ENCODE results near the gene OCEL1.
"Not testable (repeated sequence)": the region's sequence is repeated elsewhere in the genome, so short reads cannot be mapped to it uniquely, and the experiment has no call there.

Gene OCEL1, protein sequence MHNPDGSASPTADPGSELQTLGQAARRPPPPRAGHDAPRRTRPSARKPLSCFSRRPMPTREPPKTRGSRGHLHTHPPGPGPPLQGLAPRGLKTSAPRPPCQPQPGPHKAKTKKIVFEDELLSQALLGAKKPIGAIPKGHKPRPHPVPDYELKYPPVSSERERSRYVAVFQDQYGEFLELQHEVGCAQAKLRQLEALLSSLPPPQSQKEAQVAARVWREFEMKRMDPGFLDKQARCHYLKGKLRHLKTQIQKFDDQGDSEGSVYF

DNA sequence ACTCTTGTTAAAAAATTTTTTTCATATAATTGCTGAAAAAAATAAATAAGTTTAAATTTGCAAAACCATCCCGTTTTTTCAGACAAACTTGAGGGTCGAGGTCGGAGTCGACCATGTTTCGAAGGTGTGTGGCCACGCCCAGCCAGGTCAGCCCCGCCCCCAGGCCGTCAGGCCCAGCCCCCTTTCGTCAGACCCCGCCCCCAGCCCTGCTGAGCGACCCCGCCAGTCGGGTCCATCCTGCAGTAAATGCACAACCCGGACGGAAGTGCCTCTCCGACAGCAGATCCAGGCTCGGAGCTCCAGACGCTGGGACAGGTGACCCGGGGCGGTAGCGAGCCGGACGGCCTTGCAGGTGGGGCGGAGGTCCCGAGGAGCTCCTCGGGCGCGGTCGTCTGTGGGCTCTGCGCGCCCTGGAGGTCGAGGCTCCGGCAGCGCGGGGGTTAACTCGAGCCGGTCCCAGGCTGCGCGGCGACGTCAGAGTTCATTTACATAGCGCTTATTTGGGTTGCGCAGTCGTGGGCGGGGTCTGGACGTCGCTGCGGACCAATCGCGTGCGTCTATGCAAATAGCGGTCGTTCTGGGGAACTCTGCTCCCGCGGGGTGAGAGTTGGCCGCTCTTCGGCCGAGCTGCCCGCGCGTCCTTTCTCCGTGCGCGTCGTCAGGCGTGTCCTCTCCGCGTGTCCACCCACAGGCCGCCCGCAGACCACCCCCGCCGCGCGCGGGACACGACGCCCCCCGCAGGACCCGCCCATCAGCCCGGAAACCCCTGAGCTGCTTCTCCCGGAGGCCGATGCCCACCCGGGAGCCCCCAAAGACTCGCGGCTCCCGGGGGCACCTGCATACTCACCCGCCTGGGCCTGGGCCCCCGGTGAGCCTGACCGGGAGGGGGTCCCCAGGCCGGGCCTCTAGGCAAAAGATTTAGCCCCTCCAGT lies at the start of gene OCEL1:
Gene OCEL1 (plus strand): TSS at position 225 of the 932 bp plus-strand sequence. CDS start 22 bp downstream, at position 247.
- H3K4me3 ChIP-seq (ENCODE audit: low read depth, low read length) = peak within 1 kb of the TSS; percentile 79
- H3K27me3 ChIP-seq (ENCODE audit: control insufficient read depth, insufficient read depth, low read length) = no peaks in the 10 kb centered on the region
- peaks cover 6% of the 10 kb centered on the region for H3K4me1 ChIP-seq (ENCODE audit: control insufficient read depth, insufficient read depth, low read length)
- no peaks in the 10 kb centered on the region for H3K36me3 ChIP-seq (ENCODE audit: control insufficient read depth, insufficient read depth, low read length)
- H3K9ac ChIP-seq (ENCODE audit: low read depth, low read length) = peak within 1 kb of the TSS; percentile 85
- no peaks in the 10 kb centered on the region for H3K9me3 ChIP-seq (ENCODE audit: control insufficient read depth, insufficient read depth, low read length)

DNA sequence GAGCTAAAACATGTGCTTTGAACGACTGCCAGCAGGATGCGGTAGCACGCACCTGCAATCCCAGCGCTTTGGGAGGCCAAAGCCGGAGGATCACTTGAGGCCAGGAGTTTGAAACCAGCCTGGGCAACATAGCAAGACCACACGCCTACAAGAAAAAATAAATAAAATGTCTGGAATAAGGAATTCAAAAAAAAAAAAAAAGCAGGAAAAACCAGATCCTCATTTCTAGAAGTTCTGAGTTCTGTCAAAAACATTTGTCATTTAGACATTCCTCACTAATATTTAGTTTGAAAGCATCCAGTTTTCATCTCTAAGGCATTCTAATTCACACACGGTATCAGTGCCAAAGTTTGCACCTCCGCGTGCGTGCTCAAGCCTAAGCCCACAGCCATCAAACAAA lies 47.7 kb upstream of the OCEL1 start:
- Histone ChIP-seq H3K27me3 (ENCODE audit: control insufficient read depth, insufficient read depth, low read length) (no peaks in the 10 kb centered on the region), H3K36me3 (ENCODE audit: control insufficient read depth, insufficient read depth, low read length) (peaks cover 18% of the 10 kb centered on the region), H3K9ac (ENCODE audit: low read depth, low read length) (no peak overlapping the region), H3K4me3 (ENCODE audit: low read depth, low read length) (no peak overlapping the region), H3K4me1 (ENCODE audit: control insufficient read depth, insufficient read depth, low read length) (no peaks in the 10 kb centered on the region), H3K9me3 (ENCODE audit: control insufficient read depth, insufficient read depth, low read length) (no peaks in the 10 kb centered on the region)

DNA sequence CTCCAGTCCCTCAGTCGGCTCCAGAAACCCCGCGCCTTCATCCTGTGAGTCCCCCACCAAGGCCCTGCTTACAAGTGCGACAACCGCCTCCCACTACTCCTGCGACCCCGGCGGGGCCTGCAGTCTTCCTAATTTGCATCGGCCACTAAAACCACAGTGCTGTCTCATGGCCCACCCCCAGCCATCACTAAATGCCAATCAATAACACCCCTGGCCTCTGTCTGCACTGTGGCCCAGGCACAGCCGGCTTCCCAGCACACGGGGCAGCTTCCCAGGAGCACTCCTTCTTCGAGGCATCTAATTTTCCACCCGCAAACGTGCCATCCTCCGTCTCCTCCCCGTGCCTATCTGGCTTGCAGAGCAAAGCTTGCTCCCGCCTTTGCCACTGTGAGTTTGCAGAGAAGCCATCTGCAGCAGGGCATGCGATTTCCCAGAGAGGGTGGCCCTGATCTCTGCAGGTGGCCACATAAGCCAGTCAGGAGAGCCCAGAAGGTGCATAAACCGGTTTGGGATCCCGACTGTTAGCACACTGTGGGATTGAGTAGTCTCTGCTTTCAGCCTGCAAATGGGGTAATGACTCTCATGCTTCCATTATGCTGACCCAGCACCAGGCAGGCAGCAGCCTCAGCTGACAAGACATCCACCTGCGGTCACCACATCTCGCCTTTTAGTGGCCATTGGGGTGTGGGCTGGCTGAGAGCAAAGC lies 44.9 kb upstream of the OCEL1 start:
- Histone ChIP-seq H3K9me3 (ENCODE audit: control insufficient read depth, insufficient read depth, low read length) (no peaks in the 10 kb centered on the region), H3K4me1 (ENCODE audit: control insufficient read depth, insufficient read depth, low read length) (no peaks in the 10 kb centered on the region), H3K9ac (ENCODE audit: low read depth, low read length) (peak overlapping the region; percentile 54), H3K36me3 (ENCODE audit: control insufficient read depth, insufficient read depth, low read length) (peaks cover 18% of the 10 kb centered on the region), H3K4me3 (ENCODE audit: low read depth, low read length) (peak overlapping the region; percentile 3), H3K27me3 (ENCODE audit: control insufficient read depth, insufficient read depth, low read length) (no peaks in the 10 kb centered on the region)

- Histone ChIP-seq H3K9ac (ENCODE audit: low read depth, low read length) (no peak overlapping the region), H3K9me3 (ENCODE audit: control insufficient read depth, insufficient read depth, low read length) (no peaks in the 10 kb centered on the region), H3K36me3 (ENCODE audit: control insufficient read depth, insufficient read depth, low read length) (peaks cover 18% of the 10 kb centered on the region), H3K4me1 (ENCODE audit: control insufficient read depth, insufficient read depth, low read length) (no peaks in the 10 kb centered on the region), H3K27me3 (ENCODE audit: control insufficient read depth, insufficient read depth, low read length) (no peaks in the 10 kb centered on the region), H3K4me3 (ENCODE audit: low read depth, low read length) (no peak overlapping the region)
Measured at GRCh38 chr19:17183271-17183761, 42.7 kb upstream of the OCEL1 start.

GRCh38 chr19:17183858-17184321 lies 42.1 kb upstream of the OCEL1 start:
- Histone ChIP-seq H3K4me3 (ENCODE audit: low read depth, low read length) (no peak overlapping the region), H3K9ac (ENCODE audit: low read depth, low read length) (no peak overlapping the region), H3K9me3 (ENCODE audit: control insufficient read depth, insufficient read depth, low read length) (no peaks in the 10 kb centered on the region), H3K36me3 (ENCODE audit: control insufficient read depth, insufficient read depth, low read length) (peaks cover 18% of the 10 kb centered on the region), H3K27me3 (ENCODE audit: control insufficient read depth, insufficient read depth, low read length) (no peaks in the 10 kb centered on the region), H3K4me1 (ENCODE audit: control insufficient read depth, insufficient read depth, low read length) (no peaks in the 10 kb centered on the region)

DNA sequence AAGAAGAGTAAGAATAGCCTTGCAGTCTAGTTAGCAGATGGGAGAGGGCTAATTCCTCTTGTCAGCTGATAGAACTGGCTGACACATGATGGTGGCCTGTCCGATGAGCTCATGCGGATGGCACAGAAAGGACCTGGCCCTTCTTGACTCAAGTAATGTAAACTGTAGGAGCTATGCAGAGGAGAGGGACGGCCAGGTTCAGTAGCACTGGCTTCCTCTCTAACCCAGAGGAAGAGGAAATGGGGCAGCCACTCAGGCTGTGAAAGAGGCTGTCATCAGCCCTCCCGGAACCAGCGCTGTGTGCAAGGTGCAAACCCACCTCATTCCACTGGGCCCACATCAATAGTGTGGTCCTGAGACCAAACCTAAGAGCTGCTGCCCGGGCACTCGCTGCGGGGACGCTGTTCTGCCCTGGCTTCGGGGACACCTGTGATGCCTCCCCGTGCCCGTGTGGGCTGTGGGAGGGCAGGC lies 41.6 kb upstream of the OCEL1 start:
- Histone ChIP-seq H3K9ac (ENCODE audit: low read depth, low read length) (no peak overlapping the region), H3K4me3 (ENCODE audit: low read depth, low read length) (no peak overlapping the region), H3K27me3 (ENCODE audit: control insufficient read depth, insufficient read depth, low read length) (no peaks in the 10 kb centered on the region), H3K4me1 (ENCODE audit: control insufficient read depth, insufficient read depth, low read length) (no peaks in the 10 kb centered on the region), H3K36me3 (ENCODE audit: control insufficient read depth, insufficient read depth, low read length) (peaks cover 21% of the 10 kb centered on the region), H3K9me3 (ENCODE audit: control insufficient read depth, insufficient read depth, low read length) (no peaks in the 10 kb centered on the region)

DNA sequence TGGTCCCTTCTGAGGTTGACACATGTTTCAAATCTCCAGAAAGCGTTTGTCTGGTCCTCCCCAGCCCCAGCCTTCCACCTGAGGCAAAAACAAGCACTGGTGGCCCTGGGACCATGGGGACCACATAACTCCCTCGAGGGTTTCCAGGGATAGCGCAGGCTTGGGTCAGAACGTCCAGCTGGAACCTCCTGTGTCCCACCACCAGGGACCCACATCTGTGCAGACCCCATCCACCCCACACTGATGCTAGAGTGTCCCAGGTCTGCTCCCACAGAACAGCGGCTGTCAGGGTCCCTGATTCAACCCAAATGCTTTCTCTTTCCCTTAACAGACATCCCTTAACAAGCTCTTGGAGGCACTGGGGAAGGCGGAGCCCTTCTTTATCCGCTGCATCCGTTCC lies 40.4 kb upstream of the OCEL1 start:
- H3K9ac ChIP-seq (ENCODE audit: low read depth, low read length) = no peak overlapping the region
- H3K4me3 ChIP-seq (ENCODE audit: low read depth, low read length) = no peak overlapping the region
- H3K9me3 ChIP-seq (ENCODE audit: control insufficient read depth, insufficient read depth, low read length) = no peaks in the 10 kb centered on the region
- H3K36me3 ChIP-seq (ENCODE audit: control insufficient read depth, insufficient read depth, low read length) = peaks cover 21% of the 10 kb centered on the region
- H3K27me3 ChIP-seq (ENCODE audit: control insufficient read depth, insufficient read depth, low read length) = no peaks in the 10 kb centered on the region
- no peaks in the 10 kb centered on the region for H3K4me1 ChIP-seq (ENCODE audit: control insufficient read depth, insufficient read depth, low read length)

GRCh38 chr19:17191736-17192135 lies 34.3 kb upstream of the OCEL1 start:
- H3K4me1 ChIP-seq (ENCODE audit: control insufficient read depth, insufficient read depth, low read length); H3K9me3 ChIP-seq (ENCODE audit: control insufficient read depth, insufficient read depth, low read length); H3K27me3 ChIP-seq (ENCODE audit: control insufficient read depth, insufficient read depth, low read length); H3K9ac ChIP-seq (ENCODE audit: low read depth, low read length); H3K4me3 ChIP-seq (ENCODE audit: low read depth, low read length): not testable (repeated sequence)
- H3K36me3 ChIP-seq (ENCODE audit: control insufficient read depth, insufficient read depth, low read length) = peaks cover 43% of the 10 kb centered on the region

DNA sequence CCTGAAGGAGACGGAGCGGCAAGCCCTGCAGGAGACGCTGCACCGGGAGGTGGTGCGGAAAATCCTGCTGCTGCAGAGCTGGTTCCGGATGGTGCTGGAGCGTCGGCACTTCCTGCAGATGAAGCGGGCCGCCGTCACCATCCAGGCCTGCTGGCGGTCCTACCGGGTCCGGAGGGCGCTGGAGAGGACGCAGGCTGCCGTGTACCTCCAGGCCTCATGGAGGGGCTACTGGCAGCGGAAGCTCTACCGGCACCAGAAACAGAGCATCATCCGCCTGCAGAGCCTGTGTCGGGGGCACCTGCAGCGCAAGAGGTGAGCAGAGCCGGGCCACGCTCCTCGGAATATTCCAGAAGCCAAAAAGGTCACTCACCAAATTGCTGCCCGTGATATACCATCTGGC lies 33.3 kb upstream of the OCEL1 start:
- Histone ChIP-seq H3K27me3 (ENCODE audit: control insufficient read depth, insufficient read depth, low read length) (no peaks in the 10 kb centered on the region), H3K4me3 (ENCODE audit: low read depth, low read length) (no peak overlapping the region), H3K9ac (ENCODE audit: low read depth, low read length) (no peak overlapping the region), H3K4me1 (ENCODE audit: control insufficient read depth, insufficient read depth, low read length) (no peaks in the 10 kb centered on the region), H3K36me3 (ENCODE audit: control insufficient read depth, insufficient read depth, low read length) (peaks cover 41% of the 10 kb centered on the region), H3K9me3 (ENCODE audit: control insufficient read depth, insufficient read depth, low read length) (no peaks in the 10 kb centered on the region)

GRCh38 chr19:17194608-17195007 lies 31.4 kb upstream of the OCEL1 start:
- no peaks in the 10 kb centered on the region for H3K4me1 ChIP-seq (ENCODE audit: control insufficient read depth, insufficient read depth, low read length)
- no peak overlapping the region for H3K9ac ChIP-seq (ENCODE audit: low read depth, low read length)
- H3K4me3 ChIP-seq (ENCODE audit: low read depth, low read length) = no peak overlapping the region
- peaks cover 34% of the 10 kb centered on the region for H3K36me3 ChIP-seq (ENCODE audit: control insufficient read depth, insufficient read depth, low read length)
- H3K27me3 ChIP-seq (ENCODE audit: control insufficient read depth, insufficient read depth, low read length) = no peaks in the 10 kb centered on the region
- H3K9me3 ChIP-seq (ENCODE audit: control insufficient read depth, insufficient read depth, low read length) = no peaks in the 10 kb centered on the region

DNA sequence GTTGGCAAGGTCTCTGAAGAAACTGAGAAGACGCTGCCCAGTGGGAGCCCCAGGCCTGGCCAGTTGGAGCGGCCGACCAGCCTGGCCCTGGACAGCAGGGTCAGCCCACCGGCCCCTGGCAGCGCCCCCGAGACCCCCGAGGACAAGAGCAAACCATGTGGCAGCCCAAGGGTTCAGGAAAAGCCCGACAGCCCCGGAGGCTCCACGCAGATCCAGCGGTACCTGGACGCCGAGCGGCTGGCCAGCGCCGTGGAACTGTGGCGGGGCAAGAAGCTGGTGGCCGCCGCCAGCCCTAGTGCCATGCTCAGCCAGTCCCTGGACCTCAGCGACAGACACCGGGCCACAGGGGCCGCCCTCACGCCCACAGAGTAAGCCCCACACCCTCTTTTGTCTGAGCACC lies 30.9 kb upstream of the OCEL1 start:
- peaks cover 34% of the 10 kb centered on the region for H3K36me3 ChIP-seq (ENCODE audit: control insufficient read depth, insufficient read depth, low read length)
- H3K9me3 ChIP-seq (ENCODE audit: control insufficient read depth, insufficient read depth, low read length) = no peaks in the 10 kb centered on the region
- no peak overlapping the region for H3K4me3 ChIP-seq (ENCODE audit: low read depth, low read length)
- H3K4me1 ChIP-seq (ENCODE audit: control insufficient read depth, insufficient read depth, low read length) = no peaks in the 10 kb centered on the region
- no peak overlapping the region for H3K9ac ChIP-seq (ENCODE audit: low read depth, low read length)
- no peaks in the 10 kb centered on the region for H3K27me3 ChIP-seq (ENCODE audit: control insufficient read depth, insufficient read depth, low read length)
